Measurements from ENCODE around the gene GAMT.
A peak's percentile ranks its signal among the peaks of the same experiment; 100 is the strongest.

Gene GAMT

DNA sequence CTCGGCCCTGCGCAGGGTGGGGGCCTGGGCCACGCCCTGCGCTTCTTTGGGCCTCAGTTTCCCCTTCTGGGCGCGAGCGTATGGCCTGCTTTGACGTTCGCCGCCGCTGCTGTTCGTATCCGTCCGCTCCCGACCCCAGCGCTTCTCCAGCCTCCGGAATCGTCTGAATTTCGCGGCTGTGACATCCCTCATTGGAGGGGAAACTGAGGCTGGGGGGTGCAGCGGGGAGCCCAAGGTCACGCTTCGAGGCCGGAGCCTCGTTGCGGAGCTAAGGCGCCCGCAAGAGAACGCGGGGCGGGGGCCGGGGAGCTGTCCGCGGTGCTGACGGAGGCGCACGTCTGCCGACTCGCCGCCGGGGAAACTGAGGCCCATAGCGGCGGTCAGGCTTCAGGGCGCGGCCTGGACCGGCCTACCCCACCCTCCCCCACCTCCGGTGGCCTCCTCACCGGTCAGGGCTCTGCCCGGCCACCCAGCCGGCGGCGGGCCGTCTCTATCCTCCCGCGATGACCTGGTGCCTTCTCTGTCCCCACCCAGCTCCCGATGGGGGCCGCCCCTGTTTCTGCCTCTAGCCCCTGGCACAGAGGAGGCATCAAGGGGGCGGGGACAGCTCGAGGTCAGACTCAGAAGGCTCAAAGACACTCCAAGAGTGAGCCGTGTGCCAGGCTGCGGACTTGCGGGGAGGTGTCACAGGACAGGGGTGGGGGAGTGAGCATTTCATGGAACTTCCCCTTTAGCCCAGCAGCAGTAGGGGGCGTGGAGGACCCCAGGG is 45.6 kb upstream of the GAMT start:
- H3K4me1 ChIP-seq (ENCODE audit: insufficient read depth, poor library complexity, severe bottlenecking), result no peaks in the 10 kb centered on the region
- peaks cover 51% of the 10 kb centered on the region for H3K27me3 ChIP-seq (ENCODE audit: insufficient read depth, poor library complexity, severe bottlenecking)
- ATAC-seq (ENCODE audit: low read depth), result no peak
- TF ChIP-seq, protein P1, sequence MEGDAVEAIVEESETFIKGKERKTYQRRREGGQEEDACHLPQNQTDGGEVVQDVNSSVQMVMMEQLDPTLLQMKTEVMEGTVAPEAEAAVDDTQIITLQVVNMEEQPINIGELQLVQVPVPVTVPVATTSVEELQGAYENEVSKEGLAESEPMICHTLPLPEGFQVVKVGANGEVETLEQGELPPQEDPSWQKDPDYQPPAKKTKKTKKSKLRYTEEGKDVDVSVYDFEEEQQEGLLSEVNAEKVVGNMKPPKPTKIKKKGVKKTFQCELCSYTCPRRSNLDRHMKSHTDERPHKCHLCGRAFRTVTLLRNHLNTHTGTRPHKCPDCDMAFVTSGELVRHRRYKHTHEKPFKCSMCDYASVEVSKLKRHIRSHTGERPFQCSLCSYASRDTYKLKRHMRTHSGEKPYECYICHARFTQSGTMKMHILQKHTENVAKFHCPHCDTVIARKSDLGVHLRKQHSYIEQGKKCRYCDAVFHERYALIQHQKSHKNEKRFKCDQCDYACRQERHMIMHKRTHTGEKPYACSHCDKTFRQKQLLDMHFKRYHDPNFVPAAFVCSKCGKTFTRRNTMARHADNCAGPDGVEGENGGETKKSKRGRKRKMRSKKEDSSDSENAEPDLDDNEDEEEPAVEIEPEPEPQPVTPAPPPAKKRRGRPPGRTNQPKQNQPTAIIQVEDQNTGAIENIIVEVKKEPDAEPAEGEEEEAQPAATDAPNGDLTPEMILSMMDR (IDR thresholded peaks at IDR 0.05; ENCODE audit: poor library complexity, severe bottlenecking), result no peak
- H3K9me3 ChIP-seq (ENCODE audit: severe bottlenecking), result no peaks in the 10 kb centered on the region
- no peak for DNase-seq (ENCODE audit: low spot score)
- peaks cover 10% of the 10 kb centered on the region for H3K36me3 ChIP-seq (ENCODE audit: low read depth)
- no peak overlapping the region for H3K27ac ChIP-seq (ENCODE audit: poor library complexity, severe bottlenecking)
- H3K4me3 ChIP-seq (ENCODE audit: severe bottlenecking), result no peak overlapping the region

DNA sequence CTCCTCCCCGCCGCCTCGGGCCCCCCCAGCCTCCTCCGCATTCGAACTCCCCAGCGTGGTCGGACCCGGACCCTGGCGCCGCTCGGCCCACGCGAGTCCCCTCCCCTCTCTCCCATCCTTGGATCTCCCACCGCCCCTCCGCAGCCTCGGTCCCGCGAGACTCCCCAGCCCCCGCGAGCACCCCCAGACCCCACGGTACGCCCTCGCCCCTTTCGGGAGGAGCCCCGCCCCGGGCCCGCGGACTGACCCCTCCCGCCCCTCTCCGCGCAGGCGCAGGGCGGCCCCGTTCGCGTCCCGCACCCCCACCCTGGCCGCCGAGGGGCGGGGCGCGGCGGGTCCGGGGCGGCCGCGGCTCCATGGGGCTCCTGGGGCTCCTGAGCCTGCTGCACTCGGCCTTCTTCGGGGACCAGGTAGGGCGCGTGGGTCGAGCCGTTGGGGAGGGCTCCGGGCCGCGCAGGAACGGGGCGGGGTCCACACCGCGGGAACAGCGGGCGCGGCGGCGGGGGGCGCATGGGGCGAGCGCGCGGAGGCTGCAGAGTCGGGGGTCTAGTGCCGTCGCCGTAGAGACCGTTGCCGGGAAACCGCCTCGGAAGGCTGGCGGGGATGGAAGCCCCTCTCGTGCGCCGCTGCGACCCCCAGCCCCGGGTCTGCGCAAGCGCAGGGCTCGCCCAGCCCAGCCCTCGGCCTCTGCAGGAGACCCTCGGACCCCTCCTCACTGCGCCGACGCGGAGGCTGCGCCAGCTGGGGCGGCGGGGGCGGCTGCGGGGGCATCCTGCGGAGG is 44.8 kb upstream of the GAMT start:
- TF ChIP-seq, protein P1 (IDR thresholded peaks at IDR 0.05; ENCODE audit: poor library complexity, severe bottlenecking), result no peak
- H3K36me3 ChIP-seq (ENCODE audit: low read depth), result peaks cover 17% of the 10 kb centered on the region
- H3K4me1 ChIP-seq (ENCODE audit: insufficient read depth, poor library complexity, severe bottlenecking), result no peaks in the 10 kb centered on the region
- no peak overlapping the region for H3K27ac ChIP-seq (ENCODE audit: poor library complexity, severe bottlenecking)
- no peaks in the 10 kb centered on the region for H3K9me3 ChIP-seq (ENCODE audit: severe bottlenecking)
- peaks cover 43% of the 10 kb centered on the region for H3K27me3 ChIP-seq (ENCODE audit: insufficient read depth, poor library complexity, severe bottlenecking)
- H3K4me3 ChIP-seq (ENCODE audit: severe bottlenecking), result peak overlapping the region; percentile 9
- DNase-seq (ENCODE audit: low spot score) (no peak), ATAC-seq (ENCODE audit: low read depth) (no peak; the same call in 2 of the 3 replicates)

- Histone ChIP-seq H3K27me3 (ENCODE audit: insufficient read depth, poor library complexity, severe bottlenecking) (peaks cover 35% of the 10 kb centered on the region), H3K9me3 (ENCODE audit: severe bottlenecking) (no peaks in the 10 kb centered on the region), H3K27ac (ENCODE audit: poor library complexity, severe bottlenecking) (no peak overlapping the region), H3K4me3 (ENCODE audit: severe bottlenecking) (peak overlapping the region; percentile 9), H3K36me3 (ENCODE audit: low read depth) (peaks cover 25% of the 10 kb centered on the region), H3K4me1 (ENCODE audit: insufficient read depth, poor library complexity, severe bottlenecking) (peaks cover under 1% of the 10 kb centered on the region)
- DNase-seq (ENCODE audit: low spot score) (no peak), ATAC-seq (ENCODE audit: low read depth) (peak; percentile 75)
- TF ChIP-seq, protein P1 (IDR thresholded peaks at IDR 0.05; ENCODE audit: poor library complexity, severe bottlenecking), result peak; percentile 94
These were observed 44.0 kb upstream of the GAMT start for GRCh38 chr19:1445185-1445931.

DNA sequence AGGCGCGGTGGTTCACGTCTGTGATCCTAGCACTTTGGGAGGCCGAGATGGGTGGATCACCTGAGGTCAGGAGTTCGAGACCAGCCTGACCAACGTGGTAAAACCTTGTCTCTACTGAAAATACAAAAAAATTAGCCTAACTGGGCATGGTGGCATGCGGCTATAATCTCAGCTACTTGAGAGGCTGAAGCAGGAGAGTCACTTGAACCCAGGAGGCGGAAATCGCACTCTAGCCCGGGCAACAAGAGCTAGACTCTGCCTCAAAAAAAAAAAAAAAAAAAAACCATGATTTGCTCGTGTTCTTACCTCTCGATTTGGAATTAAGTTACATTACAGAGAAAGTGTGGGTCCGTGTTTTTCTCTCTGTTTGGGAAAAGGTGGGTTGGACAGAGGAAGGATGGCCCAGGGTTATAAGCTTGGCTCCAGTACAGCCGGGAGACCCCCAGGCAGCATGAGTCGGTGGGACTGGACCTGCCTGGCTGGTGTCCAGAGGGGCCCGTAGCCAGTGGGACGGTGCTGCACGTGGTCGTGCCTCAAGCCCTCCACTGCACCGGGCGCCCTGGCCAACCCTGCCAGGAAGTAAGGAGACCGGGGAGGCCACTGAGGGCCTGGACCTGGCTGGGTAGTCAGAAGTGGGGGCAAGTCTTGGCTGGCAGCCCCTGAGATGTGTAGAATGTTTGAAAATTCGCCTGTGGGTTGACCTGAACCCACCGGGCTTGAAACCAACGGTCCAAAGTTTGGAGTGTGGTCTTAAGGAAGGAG is 40.5 kb upstream of the GAMT start:
- H3K36me3 ChIP-seq (ENCODE audit: low read depth), result peaks cover 40% of the 10 kb centered on the region
- H3K27ac ChIP-seq (ENCODE audit: poor library complexity, severe bottlenecking), result peak overlapping the region; percentile 76

More for the DNA sequence above, 40.5 kb upstream of the GAMT start:
- H3K4me1 ChIP-seq (ENCODE audit: insufficient read depth, poor library complexity, severe bottlenecking), result peaks cover 9% of the 10 kb centered on the region
- H3K27me3 ChIP-seq (ENCODE audit: insufficient read depth, poor library complexity, severe bottlenecking), result peaks cover 7% of the 10 kb centered on the region
- no peak for ATAC-seq (ENCODE audit: low read depth)
- DNase-seq (ENCODE audit: low spot score), result no peak
- H3K4me3 ChIP-seq (ENCODE audit: severe bottlenecking), result no peak overlapping the region
- no peaks in the 10 kb centered on the region for H3K9me3 ChIP-seq (ENCODE audit: severe bottlenecking)
- TF ChIP-seq, protein P1 (IDR thresholded peaks at IDR 0.05; ENCODE audit: poor library complexity, severe bottlenecking), result no peak

All from RWPE2 (cell line).